Measurements from ENCODE around the gene MRPS26.
"Not testable (repeated sequence)": the region's sequence is repeated elsewhere in the genome, so short reads cannot be mapped to it uniquely, and the experiment has no call there.

The MRPS26 gene

GRCh38 chr20:3045816-3046676, at the start of gene MRPS26:
TSS of gene MRPS26 (plus strand) at chr20:3046052. CDS start at chr20:3046069, 17 bp downstream.
- DNase-seq = peak; percentile 79 to 99 (median 90)
- intact Hi-C loops (cut with DNase I) = no loop called here

GRCh38 chr20:2998728-2999127, 47.1 kb upstream of the MRPS26 start:
- intact Hi-C loops (cut with DNase I) = loop anchor here (5.0 kb wide), 1 partner anchor 311 kb away; no protein-coding TSS in a partner anchor
- no peak for DNase-seq

- DNase-seq = no peak
- intact Hi-C loops (cut with DNase I) = loop anchor here (2.0 to 10.0 kb wide), 3 partner anchors 88 to 256 kb away; partner anchors contain the start of gene PTPRA
Observed at GRCh38 chr20:3000852-3001523, 44.9 kb upstream of the MRPS26 start.

- intact Hi-C loops (cut with DNase I) = loop anchor here (10.0 kb wide), 2 partner anchors 129 to 259 kb away; partner anchors contain the start of gene PTPRA
- no peak for DNase-seq
Observed at GRCh38 chr20:3003416-3003815, 42.4 kb upstream of the MRPS26 start.

GRCh38 chr20:3010985-3011723, 34.7 kb upstream of the MRPS26 start:
- DNase-seq = no peak
- intact Hi-C loops (cut with DNase I) = no loop called here

- DNase-seq = no peak
- intact Hi-C loops (cut with DNase I) = no loop called here
Observed at GRCh38 chr20:3011752-3012151, 34.1 kb upstream of the MRPS26 start.

- DNase-seq = no peak
- intact Hi-C loops (cut with DNase I) = no loop called here
Observed at GRCh38 chr20:3013771-3014170, 32.1 kb upstream of the MRPS26 start.

- DNase-seq = no peak
- intact Hi-C loops (cut with DNase I) = no loop called here
Observed at GRCh38 chr20:3014179-3014578, 31.7 kb upstream of the MRPS26 start.

GRCh38 chr20:3014662-3015061, 31.2 kb upstream of the MRPS26 start:
- DNase-seq = no peak

GRCh38 chr20:3015302-3015701, 30.6 kb upstream of the MRPS26 start:
- DNase-seq; intact Hi-C loops (cut with DNase I): not testable (repeated sequence)

More at GRCh38 chr20:3014662-3015061, 31.2 kb upstream of the MRPS26 start:
- intact Hi-C loops (cut with DNase I) = no loop called here

- intact Hi-C loops (cut with DNase I) = no loop called here
- no peak for DNase-seq
Observed at GRCh38 chr20:3021327-3021726, 24.5 kb upstream of the MRPS26 start.

- intact Hi-C loops (cut with DNase I) = no loop called here
- no peak for DNase-seq
Observed at GRCh38 chr20:3021777-3022176, 24.1 kb upstream of the MRPS26 start.

GRCh38 chr20:3022559-3023490, 23.0 kb upstream of the MRPS26 start:
- not testable (repeated sequence) for DNase-seq

GRCh38 chr20:3027987-3028386, 17.9 kb upstream of the MRPS26 start:
- intact Hi-C loops (cut with DNase I) = no loop called here
- no peak for DNase-seq

More at GRCh38 chr20:3022559-3023490, 23.0 kb upstream of the MRPS26 start:
- intact Hi-C loops (cut with DNase I) = not testable (repeated sequence)

- intact Hi-C loops (cut with DNase I) = no loop called here
Observed at GRCh38 chr20:3031524-3032147, 14.2 kb upstream of the MRPS26 start.

GRCh38 chr20:3032624-3033023, 13.2 kb upstream of the MRPS26 start:
- intact Hi-C loops (cut with DNase I) = no loop called here

More at GRCh38 chr20:3031524-3032147, 14.2 kb upstream of the MRPS26 start:
- DNase-seq = no peak

GRCh38 chr20:3037654-3038053, 8.2 kb upstream of the MRPS26 start:
- no peak for DNase-seq
- intact Hi-C loops (cut with DNase I) = no loop called here

More at GRCh38 chr20:3032624-3033023, 13.2 kb upstream of the MRPS26 start:
- DNase-seq = no peak

- no peak for DNase-seq
- intact Hi-C loops (cut with DNase I) = no loop called here
Observed at GRCh38 chr20:3038454-3038853, 7.4 kb upstream of the MRPS26 start.

- DNase-seq = no peak
- intact Hi-C loops (cut with DNase I) = no loop called here
Observed at GRCh38 chr20:3039426-3039825, 6.4 kb upstream of the MRPS26 start.

All from posterior cingulate gyrus (tissue), 11 donors.